GM19467 (cell line): ENCODE results near the gene GALP.
"Not testable (repeated sequence)": the region's sequence is repeated elsewhere in the genome, so short reads cannot be mapped to it uniquely, and the experiment has no call there.

ENCODE experiments used
- ATAC-seq: cut with Tn5 transposase; IDR thresholded peaks from one replicate; pipeline ENCODE4 v1.9.1; 2021; ENCODE audit warnings: mild to moderate bottlenecking, moderate library complexity; ENCODE audit not compliant: unreplicated experiment

Gene GALP

DNA sequence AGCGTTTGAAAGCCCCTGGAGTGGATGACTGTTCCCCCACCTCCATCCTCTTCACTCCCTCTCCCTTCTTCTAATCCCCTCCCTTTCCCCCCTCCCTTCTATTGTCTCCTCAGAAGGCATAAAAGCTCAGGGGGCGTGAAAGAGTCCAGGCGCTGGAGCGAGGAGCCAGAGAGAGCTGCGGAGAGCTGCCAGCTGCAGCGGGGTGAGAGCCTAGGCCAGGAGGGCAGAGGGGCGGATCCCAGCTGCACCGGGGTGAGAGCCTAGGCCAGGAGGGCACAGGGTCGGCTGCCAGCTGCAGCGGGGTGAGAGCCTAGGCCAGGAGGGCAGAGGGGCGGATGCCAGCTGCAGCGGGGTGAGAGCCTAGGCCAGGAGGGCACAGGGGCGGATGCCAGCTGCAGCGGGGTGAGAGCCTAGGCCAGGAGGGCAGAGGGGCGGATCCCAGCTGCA is at the start of gene GALP:
GALP (plus strand) TSS at position 148 of the 447 bp plus-strand sequence. CDS start 1,101 bp downstream, outside the sequence.
- not testable (repeated sequence) for ATAC-seq

DNA sequence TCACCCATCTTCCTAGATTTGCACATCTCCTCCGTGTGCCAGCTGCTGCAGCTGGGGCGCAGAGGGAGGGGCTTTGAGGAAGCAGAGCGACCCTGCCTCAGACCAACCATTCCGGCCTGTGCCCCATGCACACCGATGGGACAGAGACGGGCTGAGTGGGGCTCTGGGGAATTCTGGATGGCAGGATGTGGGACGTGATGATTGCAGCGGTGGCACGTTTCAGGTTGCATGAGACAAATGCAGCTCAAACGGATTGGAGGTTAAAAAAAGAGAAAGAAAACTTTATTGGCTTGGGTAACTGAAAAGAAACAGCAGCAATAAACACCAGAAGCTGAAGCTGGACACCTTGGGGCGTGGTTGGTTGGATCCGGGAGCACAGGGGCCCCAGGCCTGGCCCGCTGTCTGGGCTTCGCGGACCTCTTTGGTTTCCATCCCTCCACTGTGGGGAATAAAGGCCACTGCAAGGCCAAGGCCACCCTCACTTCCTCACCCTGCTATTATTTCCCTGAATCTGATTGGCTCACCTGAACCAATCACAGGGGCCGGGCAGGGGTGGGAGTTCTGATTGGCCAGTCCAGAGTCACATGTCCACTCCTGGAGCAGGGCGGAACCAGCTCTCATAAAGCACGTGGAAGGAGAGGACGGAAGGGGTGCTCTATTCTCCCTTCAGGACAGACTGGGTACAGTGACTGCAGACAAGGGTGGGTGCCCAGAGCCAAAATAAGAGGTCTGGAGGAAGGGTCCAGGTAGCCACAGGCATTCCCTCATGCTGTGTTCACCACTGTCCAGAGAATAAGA is 48.6 kb upstream of the GALP start:
- ATAC-seq: no peak

GRCh38 chr19:56130006-56130405 is 45.8 kb upstream of the GALP start:
- no peak for ATAC-seq

DNA sequence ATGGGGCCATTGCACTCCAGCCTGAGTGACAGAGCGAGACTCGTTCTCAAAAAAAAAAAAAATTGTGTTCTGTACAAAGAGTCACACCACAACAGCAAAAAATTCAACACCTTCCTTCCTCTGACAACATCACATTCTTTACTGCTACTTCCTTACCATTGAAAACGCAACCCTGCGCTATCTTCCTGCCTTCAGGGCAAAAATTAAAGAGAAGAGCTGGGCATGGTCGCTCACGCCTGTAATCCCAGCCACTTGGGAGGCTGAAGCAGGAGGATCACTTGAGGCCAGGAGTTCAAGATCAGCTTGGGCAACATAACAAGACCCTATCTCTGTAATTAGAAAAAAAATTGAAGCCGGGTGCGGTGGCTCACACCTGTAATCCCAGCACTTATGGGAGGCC is 44.2 kb upstream of the GALP start:
- ATAC-seq: no peak

DNA sequence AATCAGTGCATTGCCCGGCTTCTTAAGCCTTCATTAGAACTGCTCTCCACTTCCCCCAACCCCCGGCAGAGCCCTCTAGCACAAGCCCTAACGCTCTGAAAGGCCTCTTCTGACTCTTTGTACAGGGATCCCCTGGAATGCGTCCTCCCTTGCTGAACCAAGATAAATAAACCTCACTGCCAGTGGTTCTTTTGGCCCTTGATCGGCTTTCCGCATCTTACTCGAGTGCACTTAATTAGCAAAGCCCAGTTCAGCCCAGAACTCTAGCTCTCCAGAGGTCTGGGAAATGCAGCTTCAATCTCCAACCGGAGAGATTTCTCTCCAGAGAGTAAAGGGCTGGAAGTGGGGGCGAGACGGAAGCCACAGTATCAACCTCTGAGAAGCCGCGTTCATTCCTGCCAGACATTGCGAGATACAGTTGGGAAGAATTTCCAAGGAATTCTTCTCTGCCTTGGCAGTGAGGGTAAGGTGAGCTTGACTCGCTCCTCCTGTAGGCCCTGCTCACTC is 43.4 kb upstream of the GALP start:
- ATAC-seq: no peak

DNA sequence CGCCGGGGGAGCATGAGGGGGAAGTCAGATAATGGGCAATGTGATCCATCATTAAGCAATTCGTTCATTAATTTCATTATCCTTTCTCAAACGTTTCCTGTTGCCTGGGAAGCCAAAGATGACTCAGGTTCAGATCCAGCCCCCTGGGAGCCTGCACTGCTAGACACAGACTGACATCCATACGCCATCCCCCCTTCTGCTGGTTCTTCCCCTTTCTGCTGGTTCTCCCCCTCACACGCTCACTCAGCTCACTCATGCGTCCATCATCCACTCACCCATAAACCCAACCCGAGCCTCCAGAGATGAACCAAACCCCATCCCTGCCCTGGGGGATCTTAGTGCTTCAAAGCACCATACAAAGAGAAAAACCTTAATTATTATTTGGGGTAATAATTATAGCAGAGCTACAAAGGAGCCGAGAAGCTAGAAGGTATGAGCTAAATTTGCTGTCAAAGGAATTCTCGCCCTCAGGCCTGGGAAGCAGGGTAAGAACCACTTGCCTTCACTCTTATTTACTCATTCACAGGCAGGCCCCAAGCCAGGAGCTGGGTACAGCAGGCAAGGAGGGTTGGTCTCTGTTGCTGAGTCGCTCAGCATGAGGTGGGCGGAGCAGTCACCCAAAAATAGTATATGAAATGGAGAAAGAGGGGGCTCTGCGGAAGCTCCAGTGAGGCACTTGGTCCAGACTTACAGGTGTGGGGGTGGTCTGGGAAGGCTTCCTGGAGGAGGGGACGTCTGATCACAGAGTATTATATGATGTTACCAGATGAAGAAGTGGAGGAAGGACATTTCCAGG is 41.8 kb upstream of the GALP start:
- ATAC-seq: no peak

DNA sequence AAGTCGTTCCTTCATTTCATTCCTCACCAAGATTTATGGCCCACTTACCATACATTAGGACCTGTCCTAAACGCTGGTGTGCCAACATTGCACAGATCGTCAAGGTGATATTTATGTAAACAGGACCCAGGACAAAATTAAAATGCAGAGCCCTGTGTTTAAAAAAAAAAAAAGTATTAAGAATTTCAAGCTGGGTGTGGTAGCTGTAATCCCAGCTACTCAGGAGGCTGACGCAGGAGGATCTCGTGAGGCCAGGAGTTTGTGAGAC is 41.2 kb upstream of the GALP start:
- no peak for ATAC-seq

GRCh38 chr19:56136362-56136761 is 39.4 kb upstream of the GALP start:
- ATAC-seq: no peak

DNA sequence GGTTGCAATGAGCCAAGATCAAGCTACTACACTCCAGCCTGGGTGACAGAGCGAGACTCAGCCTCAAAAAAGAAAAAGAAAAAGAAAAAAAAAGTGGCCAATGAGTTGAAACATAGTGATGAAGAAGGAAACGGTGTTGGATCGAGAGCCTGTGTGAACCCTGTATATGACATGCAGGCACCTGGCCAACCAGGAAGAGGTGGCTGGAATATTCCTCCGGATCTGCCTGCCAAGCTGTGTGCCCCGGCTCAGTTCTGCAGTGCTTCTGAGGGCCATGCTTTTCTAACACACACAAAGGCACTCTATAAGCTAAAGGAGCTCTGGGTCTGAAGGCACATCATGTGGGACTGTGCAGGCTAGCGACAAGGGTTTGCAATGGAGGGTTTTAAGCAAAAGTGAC is 38.4 kb upstream of the GALP start:
- ATAC-seq: no peak

GRCh38 chr19:56138069-56138468 is 37.7 kb upstream of the GALP start:
- no peak for ATAC-seq

DNA sequence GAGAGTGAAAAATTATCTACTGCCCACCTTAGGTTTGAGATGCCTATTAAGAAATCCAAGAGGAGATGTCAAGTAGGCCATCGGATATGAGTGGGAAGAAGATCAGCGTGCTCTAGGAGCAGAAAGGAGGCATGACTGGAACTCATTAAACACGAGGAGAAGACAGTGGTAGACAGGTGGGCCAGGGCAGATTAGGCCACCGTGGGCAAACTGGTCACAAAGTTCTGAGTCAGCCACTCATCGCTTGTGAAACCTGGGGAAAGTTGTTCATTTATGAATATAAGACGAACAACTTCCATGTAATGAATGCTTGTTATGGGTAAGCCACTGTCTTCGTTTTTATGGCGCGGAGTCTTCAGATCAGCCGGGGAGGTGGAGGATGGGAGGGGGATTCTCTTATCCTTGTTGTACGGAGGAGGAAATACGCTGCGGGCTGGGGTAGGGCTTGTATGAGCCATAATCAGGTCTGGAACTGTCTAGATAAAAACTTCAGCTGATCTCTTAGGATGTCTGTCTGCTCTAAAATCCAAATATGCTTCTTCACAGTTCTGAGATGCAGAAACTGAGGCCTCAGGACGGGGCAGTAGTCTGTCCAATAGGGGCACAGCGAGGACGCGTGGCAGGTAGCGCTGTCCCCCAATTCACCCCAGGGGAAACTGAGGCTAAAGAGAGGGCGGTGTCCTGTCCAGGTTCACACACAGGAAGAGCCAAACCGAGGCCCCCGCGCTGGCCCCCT is 35.8 kb upstream of the GALP start:
- no peak for ATAC-seq

GRCh38 chr19:56140583-56141416 is 35.0 kb upstream of the GALP start, which contains the start of gene ZNF444:
Gene ZNF444 (plus strand): TSS chr19:56141287. CDS start chr19:56146912, 5,625 bp downstream.
- ATAC-seq: peak; percentile 84

GRCh38 chr19:56141417-56141993 is 34.3 kb upstream of the GALP start:
- ATAC-seq: no peak

DNA sequence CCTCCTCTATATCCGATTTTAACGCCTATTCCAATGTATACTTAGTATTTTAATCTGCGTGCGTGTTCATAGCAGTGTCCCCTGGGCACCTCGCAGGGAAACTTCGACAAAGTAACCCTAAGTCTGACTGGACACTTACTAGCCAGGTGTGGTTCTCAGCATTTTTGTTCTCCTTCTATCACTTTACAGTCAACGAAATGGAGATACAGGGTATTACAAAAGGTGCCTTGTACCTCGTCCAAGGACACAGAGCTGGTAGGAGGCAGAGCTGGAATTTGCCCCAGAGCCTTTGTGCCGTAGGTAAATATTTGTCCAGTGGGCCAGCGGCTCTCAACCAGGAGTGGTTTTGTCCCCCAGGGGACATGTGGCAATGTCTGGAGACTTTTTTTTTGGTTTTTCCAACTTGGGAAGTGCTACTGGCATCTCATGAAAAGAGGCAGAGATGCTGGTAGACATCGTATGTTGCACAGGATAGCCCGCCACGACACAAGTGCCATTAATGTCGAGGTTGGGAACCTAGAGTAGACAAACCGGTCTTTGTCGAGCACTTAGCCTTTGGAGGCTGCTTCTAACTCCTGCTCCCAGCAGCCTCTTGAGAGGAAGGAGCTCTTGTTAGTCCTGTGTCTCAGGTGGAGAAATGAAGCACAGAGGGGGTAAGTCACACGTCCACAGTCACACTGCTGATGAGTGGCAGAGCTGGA is 33.6 kb upstream of the GALP start:
- no peak for ATAC-seq

- ATAC-seq: no peak
Measured at GRCh38 chr19:56142897-56143434, 32.8 kb upstream of the GALP start.

DNA sequence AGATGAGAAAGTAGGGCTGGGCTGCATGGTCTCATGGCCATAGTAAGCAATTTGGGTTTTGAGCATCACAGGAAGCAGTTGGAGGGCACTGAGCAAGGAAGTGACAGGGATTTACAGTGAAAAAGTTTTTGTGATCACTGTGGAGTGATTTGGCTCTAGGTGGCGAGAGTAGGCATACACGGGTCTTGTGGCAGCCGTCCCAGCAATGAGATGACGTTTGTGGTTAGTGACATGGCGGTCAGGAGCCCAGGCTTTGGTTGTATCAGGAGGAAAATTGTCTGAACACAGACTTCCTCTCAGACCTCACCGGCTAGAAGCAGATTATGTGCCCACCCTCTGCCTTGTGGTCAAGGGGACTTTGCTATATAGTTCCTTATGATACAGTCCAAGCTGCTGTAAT is 31.4 kb upstream of the GALP start:
- ATAC-seq: no peak

DNA sequence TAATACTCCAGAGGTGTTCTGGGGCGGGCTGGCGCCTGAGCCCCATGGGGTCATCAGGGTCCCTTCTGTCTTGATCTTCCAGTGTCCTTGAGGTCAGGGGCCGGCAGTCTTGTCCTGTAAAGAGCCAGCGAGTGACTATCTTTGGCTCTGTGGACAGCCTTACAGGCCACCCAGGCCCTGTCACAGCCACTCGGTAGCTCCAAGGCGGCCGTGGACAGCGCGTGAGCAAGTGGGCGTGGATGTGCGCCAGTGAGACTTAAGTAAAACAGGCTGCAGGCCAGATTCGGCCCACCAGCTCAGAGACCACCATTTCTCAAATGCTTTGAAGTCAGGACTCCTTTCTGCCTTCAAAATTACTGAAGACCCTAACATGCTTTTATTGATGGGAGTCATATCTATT is 31.0 kb upstream of the GALP start:
- no peak for ATAC-seq

- ATAC-seq: no peak
Measured at GRCh38 chr19:56145698-56146097, 30.1 kb upstream of the GALP start.

DNA sequence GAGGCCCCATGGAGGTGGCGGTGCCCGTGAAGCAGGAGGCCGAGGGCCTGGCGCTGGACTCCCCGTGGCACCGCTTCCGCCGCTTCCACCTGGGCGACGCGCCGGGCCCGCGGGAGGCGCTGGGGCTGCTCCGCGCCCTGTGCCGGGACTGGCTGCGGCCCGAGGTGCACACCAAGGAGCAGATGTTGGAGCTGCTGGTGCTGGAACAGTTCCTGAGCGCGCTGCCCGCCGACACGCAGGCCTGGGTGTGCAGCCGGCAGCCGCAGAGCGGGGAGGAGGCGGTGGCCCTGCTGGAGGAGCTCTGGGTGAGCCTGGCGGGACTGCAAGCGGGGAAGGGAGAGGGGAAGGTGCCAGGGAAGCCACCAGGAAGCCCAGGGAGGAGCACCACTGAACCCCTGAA is 28.9 kb upstream of the GALP start:
- ATAC-seq: no peak
